Islet precursor cell (in vitro differentiated cells): ENCODE measurements around the gene OR4K17.
"Not testable (repeated sequence)": the region's sequence is repeated elsewhere in the genome, so short reads cannot be mapped to it uniquely, and the experiment has no call there.

Experiments used
- DNase-seq: peaks from one replicate; pipeline ENCODE4 v3.0.0-alpha.2; 2018

Gene OR4K17, protein sequence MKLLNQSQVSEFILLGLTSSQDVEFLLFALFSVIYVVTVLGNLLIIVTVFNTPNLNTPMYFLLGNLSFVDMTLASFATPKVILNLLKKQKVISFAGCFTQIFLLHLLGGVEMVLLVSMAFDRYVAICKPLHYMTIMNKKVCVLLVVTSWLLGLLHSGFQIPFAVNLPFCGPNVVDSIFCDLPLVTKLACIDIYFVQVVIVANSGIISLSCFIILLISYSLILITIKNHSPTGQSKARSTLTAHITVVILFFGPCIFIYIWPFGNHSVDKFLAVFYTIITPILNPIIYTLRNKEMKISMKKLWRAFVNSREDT

DNA sequence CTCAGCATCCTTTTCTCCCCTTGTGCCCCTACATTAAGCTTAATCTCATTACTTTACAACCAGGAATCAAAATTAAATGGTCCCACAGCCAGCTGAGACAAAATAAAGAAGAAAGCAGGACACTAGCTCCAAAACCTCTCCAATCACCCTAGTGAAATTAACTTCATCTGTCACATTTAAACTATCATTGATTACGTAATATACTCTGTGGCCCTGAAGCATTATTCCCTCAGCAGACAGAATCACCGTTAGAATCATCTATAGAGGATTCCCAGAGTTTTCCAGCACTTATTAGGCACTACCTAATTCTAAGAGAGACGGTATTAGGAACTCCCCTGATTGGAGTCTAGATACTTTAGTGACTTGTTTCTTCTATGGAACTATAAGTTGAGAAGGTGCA is at the start of gene OR4K17:
TSS of gene OR4K17 (plus strand) at position 302 of the 400 bp plus-strand sequence. CDS start 6,761 bp downstream, outside the sequence.
- no peak for DNase-seq

DNA sequence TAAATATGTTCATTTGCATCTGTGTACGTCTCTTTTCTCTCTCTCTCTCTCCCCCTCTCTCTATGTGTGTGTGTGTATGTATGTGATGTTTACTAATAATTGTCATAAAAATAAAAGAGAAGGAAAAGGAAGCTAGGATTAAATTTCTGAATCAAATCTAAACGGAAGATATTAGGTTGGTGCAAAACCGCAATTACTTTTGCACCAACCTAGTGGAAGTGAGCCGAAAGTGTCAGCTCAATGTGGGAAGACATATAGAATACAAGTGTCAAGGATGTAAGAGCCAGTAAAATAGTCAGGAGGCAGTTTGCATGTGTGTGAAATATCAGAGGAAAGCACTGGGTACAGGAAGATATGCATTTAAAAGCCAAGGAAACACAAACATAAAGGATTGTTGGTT is 18.5 kb upstream of the OR4K17 start:
- DNase-seq: no peak

DNA sequence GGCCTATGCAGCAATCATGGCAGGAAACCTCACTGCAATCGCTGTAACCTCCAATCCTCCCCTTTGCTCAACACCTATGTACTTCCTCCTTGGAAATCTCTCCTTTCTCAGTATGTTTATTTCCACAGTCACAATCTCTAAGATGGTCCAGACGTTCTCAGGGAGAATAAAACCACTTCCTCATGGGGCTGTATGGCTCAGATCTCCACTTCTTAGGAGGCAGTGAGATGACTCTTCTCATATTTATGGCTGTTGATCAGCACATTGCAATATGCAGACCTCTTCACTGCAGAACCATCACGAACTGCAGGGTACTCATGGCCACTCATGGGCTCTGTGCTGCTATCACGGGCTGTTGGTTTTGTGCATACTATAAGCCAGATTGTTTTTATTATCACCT is 17.1 kb upstream of the OR4K17 start:
- no peak for DNase-seq

DNA sequence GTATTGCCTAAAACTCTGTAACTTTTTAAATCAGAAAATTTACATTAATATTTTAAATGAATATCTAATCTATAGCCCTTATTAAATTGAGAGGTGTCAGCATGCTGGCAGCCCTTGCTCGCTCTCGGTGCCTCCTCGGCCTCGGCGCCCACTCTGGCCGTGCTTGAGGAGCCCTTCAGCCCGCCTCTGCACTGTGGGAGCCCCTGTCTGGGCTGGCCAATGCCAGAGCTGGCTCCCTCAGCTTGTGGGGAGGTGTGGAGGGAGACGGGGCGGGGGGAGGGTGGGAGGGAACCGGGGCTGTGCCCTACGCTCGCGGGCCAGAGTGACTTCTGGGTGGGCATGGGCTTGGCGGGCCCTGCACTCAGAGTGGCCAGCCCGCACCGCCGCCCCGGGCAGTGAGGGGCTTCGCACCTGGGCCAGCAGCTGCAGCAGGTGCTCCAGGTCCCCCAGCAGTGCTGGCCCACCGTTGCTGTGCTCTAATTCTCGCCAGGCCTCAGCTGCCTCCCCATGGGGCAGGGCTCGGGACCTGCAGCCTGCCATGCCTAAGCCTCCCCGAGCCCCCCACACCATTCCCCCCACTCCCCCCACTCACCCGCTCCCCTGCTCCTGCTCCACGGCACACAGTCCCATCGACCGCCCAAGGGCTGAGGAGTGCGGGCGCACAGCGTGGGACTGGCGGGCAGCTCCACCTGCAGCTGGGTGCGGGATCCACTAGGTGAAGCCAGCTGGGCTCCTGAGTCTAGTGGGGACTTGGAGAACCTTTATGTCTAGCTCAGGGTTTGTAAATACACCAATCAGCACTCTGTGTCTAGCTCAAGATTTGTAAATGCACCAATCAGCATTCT is 11.4 kb upstream of the OR4K17 start:
- not testable (repeated sequence) for DNase-seq

DNA sequence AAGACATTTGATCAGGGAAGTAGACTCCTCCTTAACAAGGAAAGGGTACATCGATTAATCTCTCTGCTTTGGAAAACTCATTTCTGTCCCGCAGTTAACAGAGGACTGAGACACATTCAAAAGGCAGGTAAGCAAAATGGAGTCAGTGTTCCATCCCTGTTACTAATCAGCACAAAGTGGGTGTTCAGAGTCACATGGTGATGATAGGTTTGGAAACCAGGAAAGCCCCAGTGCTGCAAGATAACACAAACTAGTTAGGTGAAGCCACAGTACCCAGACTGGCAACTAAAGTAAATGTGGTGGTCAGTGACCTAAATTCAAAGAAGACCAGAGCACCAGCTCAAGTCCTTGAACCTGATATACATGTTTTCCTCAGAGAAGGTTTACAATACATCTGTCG is 1.8 kb downstream of the OR4K17 start:
- no peak for DNase-seq

DNA sequence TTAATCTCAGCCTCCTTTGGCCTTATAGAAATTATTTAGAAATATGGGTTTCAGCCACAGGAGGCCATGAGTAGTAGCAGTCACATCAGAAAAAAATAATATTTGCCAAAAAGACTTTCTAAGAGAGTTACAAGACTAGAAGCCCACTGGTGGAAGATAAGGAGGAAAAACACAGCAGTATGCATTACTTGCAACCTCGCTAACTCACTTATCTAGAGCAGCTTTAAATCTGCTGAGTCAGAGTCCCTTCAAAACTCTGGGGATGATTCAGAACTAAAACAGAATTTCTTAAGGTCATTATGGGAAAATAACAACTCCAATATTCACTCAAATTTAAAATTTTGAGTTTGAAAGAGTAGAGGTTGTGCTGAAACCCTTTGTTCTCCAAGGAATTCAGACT is 6.2 kb downstream of the OR4K17 start:
- DNase-seq: no peak

DNA sequence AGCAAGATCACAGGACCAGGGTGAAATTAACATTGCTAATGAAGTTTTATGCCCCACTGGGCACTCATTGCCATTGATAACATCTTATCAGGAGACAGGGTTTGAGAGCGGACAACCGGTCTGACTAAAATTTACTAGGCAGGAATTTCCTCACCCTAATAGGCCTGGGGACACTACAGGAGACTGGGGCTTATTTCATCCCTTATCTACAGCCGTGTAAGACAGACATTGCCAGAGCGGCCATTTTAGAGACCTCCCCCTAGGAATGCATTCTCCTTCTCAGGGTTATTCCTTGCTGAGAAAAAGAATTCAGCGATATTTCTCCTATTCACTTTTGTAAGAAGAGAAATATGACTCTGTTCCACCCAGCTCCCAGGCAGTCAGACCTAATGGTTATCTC is 8.3 kb downstream of the OR4K17 start:
- DNase-seq: no peak

DNA sequence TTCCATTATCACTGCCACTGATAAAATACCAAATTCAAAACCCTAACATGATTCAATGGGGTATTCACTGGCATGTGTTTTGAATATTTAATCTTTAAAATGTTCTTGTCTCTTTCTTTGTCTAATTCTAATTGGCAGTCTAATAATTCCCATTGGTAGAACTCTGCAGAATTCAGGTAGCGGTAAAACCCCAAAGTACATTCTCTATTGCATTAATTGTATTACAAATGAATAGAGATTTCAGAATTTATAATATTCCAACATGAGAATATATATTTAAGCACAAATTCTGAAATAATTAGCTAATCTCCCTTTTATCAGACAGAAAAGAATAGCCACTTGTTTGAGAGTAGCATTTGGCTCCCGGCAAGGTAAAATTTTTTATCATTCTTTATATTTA is 28.0 kb downstream of the OR4K17 start, which contains the start of gene OR4N5:
TSS of gene OR4N5 (plus strand) at position 301 of the 400 bp plus-strand sequence. CDS start 4,916 bp downstream, outside the sequence.
- no peak for DNase-seq

DNA sequence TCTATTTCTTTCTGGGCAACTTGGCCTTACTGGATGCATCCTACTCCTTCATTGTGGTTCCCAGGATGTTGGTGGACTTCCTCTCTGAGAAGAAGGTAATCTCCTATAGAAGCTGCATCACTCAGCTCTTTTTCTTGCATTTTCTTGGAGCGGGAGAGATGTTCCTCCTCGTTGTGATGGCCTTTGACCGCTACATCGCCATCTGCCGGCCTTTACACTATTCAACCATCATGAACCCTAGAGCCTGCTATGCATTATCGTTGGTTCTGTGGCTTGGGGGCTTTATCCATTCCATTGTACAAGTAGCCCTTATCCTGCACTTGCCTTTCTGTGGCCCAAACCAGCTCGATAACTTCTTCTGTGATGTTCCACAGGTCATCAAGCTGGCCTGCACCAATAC is 33.4 kb downstream of the OR4K17 start:
- DNase-seq: no peak

DNA sequence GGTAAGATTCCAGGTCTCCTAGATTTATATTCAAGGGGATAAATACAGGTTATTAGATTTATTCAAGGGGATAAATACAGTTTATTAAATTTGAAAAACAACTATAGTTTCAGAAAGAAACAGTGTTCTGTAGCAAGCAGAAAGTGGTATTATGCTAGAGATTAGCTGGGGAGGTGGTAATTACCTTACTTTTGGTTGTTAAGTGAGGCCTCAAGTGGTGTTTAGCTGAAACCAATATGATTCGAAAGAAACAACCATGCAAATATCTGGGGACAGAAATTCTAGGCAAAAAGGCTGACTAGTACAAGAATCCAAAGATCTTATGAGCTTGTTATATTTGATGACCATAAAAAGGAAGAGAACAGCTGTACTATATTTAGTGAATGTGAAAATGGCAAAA is 34.3 kb downstream of the OR4K17 start:
- DNase-seq: no peak

DNA sequence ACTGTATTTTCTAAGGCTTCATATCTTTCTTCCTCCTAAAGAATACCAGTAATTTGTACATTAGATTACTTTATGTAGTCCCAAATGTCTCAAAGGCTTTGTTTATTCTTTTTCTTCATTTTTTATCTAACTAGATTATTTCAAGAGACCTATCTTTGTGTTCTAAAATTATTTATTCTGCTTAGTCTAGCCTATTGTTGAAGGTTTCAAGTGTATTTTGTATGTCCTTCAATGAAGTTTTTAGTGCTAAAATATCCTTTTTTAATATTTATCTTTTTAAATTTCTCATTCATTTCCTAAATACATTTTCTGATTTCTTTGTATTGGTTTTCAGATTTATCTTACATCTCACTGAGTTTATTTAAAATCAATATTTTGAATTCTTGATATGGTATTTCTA is 53.9 kb downstream of the OR4K17 start:
- DNase-seq: no peak

DNA sequence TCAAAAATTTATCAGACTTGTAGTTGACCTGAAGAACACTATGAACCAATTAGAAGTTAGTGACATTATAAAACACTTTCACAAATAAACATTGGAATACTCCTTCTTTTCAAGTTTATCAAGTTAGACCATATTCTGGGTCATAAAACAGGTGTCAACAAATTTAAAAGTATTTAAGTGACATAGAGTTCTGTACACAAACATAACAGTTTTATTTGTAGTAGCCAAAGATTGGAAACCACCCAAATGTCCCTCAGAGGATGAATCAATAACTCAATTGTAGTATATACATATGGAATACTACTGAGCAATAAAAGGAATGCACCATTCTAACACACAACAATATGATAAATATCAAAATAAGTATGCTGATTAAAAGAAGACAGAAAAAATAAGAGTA is 56.6 kb downstream of the OR4K17 start:
- DNase-seq: no peak

DNA sequence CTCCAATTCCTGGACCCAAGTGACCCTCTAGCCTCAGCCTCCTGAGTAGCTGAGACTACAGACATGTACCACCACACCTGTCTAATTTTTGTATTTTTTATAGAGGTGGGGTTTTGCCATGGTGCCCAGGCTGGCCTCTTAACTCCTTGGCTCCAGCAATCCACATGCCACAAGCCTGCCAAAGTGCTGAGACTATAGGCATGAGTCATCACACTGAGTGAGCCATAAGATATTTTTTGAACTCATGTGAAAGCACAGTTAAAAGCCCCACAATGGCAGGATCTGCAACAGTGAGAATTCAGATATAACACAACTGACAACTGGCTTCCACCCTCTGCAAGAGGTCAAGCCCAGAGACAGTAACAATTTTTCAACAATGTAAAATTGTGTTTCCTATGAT is 59.3 kb downstream of the OR4K17 start:
- DNase-seq: not testable (repeated sequence)
